Islet precursor cell (in vitro differentiated cells): ENCODE measurements around the gene FBXO44.

Experiments used
- DNase-seq: peaks from one replicate; pipeline ENCODE4 v3.0.0-alpha.2; 2018

FBXO44 gene

GRCh38 chr1:11640944-11641343 is 13.7 kb upstream of the FBXO44 start:
- no peak for DNase-seq

- DNase-seq, result no peak
Observed at GRCh38 chr1:11641776-11642305, 12.8 kb upstream of the FBXO44 start.

DNA sequence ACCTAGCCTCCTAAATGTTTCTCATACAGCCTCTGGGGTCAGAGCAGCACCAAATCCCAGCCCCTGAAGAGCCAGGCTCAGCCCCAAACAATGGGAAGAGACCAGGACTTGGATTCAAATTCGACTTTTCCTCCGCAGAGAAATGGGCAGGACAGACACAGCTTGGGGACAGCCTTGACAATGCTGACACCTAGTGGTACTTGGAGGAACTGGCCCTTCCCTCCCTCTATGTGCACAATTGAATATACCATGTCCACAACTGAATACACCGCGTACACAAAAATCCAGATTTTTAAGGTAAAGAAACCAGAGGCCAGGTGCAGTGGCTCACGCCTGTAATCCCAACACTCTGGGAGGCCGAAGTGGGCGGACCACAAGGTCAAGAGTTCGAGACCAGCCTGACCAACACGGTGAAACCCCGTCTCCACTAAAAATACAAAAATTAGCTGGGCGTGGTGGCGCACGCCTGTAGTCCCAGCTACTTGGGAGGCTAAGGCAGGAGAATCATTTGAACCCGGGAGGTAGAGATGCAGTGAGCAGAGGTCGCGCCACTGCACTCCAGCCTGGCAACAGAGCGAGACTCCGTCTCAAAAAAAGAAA is 12.2 kb upstream of the FBXO44 start:
- peak; percentile 76 for DNase-seq

GRCh38 chr1:11643782-11644181 is 10.9 kb upstream of the FBXO44 start:
- no peak for DNase-seq

DNA sequence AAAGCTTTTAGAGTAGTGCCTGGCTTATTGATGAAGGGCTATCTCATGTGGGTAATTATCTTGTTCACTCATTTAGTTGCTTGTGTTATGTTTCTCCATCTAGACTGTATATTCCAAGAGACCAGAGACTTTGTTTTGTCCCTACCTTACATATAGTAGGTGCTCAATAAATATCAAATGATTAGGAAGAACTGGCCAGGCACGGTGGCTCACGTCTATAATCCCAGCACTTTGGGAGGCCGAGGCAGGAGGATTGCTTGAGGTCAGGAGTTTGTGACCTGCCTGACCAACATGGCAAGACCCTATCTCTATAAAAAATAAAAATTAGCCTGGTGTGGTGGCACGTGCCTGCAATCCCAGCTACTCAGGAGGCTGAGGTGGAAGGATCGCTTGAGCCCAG is 9.4 kb upstream of the FBXO44 start:
- DNase-seq, result no peak

GRCh38 chr1:11645670-11646265 is 8.9 kb upstream of the FBXO44 start:
- DNase-seq, result peak; percentile 89

- no peak for DNase-seq
Observed at GRCh38 chr1:11646317-11646716, 8.4 kb upstream of the FBXO44 start.

DNA sequence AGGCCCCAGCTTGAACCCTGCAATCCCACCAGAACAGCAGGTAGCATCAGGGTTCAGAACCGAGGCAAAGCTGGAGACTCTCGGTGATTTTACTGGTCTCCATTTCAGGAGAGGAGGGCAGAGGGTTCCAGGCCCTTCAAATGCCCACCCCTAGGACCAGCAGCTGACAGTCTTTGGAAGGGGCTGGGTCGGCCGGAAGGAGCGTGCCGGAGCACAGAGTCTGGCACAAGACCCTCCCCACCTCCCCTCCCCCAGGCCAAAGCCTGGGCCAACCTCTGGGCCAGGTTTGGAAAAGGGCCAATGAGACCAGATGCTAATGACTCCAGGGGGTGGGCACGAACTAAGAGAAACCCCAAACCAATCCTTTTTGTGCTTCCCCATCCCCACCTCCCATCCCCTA is 7.3 kb upstream of the FBXO44 start:
- no peak for DNase-seq

DNA sequence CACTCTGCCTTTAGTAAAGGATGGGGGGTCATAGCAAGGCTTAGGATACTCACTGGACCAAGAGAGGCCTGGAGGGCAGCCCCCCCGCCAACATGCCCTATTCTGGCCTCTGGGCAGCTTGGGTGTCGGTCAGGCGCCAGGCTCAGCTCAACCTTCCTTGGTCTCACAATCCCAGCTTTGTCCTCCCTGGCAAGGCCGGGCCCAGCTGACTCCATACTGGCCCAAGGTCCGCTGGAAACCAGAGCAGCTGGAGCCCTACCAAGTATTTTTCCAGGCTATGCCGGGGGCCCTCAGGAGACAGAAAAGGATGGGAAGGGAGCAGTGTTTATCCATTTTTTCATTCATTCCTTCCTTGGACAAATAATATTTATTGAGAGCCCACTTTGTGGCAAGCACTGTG is 6.6 kb upstream of the FBXO44 start:
- DNase-seq, result no peak

DNA sequence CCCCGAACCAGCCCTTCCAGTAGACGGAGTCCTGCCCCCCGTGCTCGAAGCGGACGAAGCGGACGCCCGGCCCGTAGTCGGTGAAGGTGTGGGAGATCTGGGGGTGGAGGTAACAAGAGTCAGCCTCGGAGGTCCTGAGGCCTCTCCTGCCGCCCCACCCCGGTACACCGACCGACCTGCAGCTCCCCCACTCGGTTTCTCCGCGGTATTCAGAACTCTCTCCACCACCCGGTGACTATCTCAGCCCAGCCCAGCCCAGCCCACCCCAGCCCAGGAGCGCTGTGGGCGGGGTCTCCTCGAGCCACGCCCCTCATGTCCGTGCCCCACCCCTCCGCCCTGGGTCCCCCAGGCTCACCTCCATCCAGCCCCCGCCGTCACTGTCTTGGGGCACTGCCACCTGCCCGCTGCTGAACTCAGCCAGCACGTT is 5.9 kb upstream of the FBXO44 start:
- DNase-seq, result peak; percentile 71

- DNase-seq, result no peak
Observed at GRCh38 chr1:11649237-11649623, 5.4 kb upstream of the FBXO44 start.

- no peak for DNase-seq
Observed at GRCh38 chr1:11649624-11650330, 4.9 kb upstream of the FBXO44 start.

DNA sequence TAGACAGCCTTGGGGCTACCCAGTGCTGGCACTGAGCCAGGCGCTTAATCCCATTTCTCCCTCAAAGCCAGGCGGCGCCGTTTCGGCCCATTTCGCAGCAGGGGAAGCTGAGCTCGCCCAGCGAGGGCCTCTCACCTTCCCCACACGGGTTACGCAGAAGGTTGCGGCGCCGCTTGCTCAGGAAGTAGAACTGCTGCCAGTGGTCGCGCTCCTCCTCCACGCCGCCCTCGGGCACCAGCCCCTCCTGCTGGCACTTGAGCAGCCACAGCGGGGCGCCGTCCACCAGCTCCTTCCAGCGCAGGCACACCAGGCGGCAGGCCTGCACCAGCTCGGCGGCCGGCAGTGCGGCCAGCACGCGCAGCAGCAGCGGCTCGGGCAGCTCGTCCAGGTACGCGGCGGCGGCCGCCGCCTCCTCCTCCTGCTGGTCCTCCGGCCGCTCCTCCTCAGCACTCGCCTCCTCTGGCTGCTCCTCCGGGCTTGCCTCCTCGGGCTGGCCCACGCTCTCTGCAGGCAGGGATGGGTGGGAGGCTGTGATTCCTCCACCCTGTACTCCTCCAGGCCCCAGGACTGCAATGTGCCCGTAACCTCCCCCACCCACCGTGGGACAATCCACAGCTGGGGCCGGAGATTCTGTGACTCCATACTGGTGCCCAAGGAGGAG is 4.2 kb upstream of the FBXO44 start:
- peak; percentile 97 for DNase-seq

- no peak for DNase-seq
Observed at GRCh38 chr1:11651017-11651416, 3.7 kb upstream of the FBXO44 start.

DNA sequence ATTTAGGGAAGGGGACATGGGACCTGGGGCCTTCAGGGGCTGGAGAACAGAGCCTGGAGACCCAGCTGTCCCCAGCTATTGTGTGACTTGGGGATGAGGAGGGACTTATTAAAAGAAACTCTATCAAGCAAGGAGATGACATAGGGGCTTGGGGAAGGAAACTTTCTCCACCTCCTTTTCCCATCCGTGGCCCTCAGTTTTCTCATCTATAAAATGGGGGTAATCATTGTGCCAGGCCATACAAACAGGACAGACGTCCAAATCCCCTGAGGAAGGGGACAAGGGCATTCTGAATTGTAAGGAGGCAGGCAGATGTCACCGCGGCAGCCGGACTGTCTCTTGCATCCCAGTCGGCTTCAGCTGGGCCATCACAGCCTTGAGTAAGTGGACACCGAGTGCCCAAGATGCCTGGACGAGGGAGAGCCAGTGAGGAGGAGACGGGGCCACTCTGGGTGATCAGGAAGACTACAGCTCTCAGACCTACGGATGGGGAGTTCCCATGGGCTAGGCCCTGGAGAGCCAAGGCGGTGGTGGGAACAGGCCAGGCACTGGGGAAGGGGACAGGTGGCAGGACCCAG is 2.4 kb upstream of the FBXO44 start:
- DNase-seq, result no peak

- peak; percentile 89 for DNase-seq
Observed at GRCh38 chr1:11653101-11653860, 1.4 kb upstream of the FBXO44 start.

GRCh38 chr1:11653861-11654136 is 878 bp upstream of the FBXO44 start:
- DNase-seq, result no peak

DNA sequence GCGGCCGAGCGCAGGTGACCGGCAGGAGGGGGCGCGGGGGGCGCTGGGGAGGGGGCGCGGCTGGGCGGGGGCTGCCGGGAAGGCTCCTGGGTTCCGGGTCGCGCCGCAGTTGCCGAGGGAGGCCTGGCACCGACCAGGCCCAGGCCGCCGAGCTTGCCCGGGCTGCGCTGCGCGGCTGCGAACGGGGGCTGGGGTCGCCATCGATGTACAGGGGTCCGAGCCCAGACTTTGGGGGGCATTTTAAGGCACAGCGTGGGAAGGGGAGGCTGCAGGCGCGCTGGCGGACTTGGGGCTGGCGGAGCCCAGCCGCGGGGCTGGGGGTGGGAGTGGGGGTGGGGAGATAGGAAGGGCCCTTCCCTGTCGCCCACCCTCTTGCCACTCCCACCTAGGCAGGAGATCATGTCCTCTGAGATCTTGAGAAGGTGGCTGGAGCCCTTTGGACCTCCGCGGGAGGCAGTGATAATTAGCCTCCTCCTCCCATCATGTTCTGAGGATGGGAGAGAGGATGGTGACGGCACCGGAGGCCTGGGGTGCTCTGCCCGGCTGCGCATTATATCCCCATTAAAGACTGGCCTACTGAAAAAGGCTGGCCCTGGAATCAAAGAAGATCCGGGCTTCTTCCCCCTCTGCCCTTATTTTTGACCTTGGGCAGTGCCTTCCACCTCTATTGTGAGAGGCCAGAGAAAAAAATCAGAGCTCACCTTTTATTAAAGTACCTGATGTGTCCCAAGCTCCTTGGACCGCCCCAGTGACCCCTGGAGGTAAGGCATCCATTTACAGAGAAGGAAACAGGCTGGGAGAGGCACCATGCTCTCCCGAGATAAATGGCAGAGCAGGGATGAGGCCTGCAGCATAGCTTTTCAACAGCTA is 497 bp downstream of the FBXO44 start:
- DNase-seq, result no peak

- no peak for DNase-seq
Observed at GRCh38 chr1:11657654-11658053, 3.0 kb downstream of the FBXO44 start.

- DNase-seq, result no peak
Observed at GRCh38 chr1:11658542-11658941, 3.9 kb downstream of the FBXO44 start.

DNA sequence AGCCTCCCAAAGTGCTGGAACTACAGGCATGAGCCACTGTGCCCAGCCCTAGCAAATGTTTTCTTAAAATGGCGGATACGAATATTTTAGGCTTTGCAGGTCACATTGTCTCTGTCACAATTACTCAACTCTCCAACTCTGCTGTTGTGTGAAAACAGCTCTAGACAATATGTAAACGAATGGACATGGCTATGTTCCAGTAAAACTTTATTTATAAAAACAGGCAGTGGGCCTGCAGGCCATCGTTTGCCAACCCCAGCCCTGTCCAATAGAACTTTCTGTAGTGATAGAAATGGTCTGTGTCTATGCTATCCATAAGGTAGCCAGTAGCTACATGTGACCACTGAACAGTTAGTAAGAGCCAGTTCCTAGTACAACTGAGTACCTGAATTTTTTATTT is 5.1 kb downstream of the FBXO44 start:
- DNase-seq, result no peak

DNA sequence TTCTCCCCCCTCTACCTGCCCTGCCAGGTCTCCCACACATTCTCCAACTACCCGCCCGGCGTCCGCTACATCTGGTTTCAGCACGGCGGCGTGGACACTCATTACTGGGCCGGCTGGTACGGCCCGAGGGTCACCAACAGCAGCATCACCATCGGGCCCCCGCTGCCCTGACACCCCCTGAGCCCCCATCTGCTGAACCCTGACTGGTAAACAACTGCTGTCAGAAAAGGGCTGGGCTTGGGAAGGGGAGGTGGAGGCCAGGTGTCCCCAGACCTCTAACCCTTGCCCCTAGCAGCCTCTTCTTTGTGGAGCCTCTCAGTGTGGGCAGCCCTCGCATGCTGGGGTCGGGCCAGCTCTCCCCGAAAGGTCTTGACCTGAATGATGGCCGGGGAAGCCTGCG is 6.4 kb downstream of the FBXO44 start:
- no peak for DNase-seq
